ENCODE measurements around the gene CD300A.

CD300A gene

GRCh38 chr17:74466111-74466827 lies at the start of gene CD300A:
Gene CD300A, plus strand, starts transcription at chr17:74466634. Its CDS starts 70 bp downstream, at chr17:74466704.
- peak; percentile 64 for DNase-seq

DNA sequence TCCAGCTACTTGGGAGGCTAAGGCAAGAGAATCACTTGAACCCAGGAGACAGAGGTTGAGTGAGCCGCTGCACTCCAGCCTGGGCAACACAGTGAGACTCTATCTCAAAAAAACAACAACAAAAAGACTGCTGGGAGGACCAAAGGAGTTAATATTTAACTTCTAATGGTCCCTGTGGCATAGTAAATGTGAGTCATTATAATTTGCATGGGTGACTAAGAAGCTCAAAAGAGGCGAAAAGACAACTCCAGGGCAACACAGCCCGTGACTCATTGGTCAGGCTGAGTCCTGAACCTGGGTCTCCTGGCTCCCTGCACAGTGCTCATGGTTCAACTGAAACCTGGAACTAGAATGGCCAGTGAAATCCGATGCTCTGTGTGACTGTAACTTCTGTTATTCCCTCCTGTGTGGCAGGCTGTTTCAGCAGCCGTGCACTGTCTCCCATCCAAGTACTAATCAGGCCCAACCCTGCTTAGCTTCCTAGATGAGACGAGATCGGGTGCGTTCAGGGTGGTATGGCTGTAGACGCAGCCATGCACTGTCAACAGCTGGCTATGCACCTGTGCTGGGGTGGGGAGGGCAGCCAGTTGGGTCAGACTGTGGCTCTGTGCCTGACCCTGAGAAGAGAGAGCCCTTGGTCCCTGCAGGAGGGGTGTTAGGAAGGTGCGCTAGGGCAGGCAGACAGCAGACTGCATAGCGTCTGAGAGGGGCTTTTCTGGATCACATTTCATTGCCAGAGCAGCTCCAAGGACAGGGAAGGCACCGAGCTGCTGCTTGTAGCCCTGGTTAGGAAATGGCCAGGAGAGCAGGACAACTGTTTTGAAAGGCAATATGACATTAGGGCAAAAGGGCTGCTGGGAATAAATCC lies 49.0 kb upstream of the CD300A start:
- no peak for DNase-seq

GRCh38 chr17:74419928-74420411 lies 46.5 kb upstream of the CD300A start:
- DNase-seq: no peak

DNA sequence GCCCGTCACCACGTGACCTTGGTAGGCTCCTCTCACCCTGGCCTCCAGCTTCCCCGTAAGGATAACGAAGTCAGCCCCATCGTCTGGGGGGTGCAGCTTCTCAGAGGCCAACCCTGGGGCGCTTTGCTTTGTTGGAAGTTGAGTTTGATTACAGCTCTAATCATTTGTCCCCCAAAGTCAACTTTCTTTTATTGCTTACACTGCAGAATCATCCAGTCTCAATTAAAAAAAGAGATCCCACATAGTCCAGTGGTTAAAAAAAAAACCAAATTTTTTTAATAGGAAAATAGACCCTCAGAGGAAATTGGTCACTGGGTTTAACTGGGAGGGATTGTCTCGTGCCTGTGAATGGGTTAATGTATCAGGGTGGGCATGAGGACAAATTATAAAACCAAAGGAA lies 42.3 kb upstream of the CD300A start:
- DNase-seq: no peak

- DNase-seq: peak; percentile 85
Measured at GRCh38 chr17:74424657-74425056, 41.8 kb upstream of the CD300A start.

DNA sequence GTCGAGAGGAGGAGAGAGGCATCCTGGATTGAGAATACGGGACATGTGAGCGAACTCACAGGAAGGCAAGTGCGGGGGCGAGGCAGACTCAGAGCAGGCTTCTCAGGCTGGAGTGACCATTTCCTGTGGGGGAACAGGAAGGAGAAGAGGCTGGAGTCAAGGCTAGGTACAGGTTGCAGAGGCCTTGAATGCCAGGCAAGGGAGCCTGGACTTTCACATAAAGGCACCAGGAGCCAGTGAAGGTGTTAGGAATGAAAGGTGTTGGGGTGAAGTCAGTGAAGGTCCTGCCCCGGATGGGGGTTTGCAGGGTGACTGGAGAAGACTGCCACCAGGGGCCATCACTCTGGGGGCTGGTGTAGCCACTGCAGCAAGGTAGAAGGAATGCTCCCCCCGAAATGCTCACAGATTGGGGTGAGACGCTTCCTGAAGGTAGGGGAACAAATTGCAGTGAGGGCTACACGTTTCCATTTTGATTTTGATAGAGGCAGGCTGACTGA lies 39.8 kb upstream of the CD300A start:
- no peak for DNase-seq

DNA sequence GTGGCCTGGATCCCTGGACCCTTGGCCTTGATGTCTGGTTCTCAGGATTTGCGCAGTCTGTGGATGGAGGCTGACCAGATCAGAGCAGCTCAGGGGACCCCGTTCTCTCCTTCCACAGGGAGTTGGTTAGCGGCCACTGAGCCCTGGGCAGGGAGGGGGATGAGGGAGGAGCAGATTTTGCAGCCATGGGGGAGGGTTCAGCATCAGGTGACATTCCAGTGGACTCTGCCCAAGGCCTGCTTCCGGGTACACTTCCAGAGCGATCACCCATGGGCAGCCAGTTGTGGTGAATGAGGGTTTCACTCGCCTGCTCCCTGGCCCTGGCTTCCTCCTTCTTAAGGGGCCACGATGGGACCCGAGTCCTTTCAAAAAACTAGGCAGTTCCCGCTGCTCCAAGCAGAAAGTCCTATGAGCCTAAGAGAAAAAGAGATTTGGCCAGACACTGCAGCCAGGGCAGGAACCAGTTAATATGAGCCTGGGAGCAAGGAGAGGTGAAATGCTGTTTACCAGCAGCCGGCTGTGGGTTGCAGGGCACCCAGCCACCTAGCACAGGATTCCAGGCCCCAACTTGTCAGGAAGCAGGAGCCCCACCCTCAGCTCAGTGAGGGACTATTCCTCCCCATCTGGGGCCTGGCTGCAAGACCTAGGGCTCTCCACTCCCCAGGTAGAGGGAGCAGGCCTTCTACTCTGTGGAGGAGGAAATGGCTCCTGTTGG lies 39.2 kb upstream of the CD300A start:
- DNase-seq: no peak

GRCh38 chr17:74427763-74428153 lies 38.7 kb upstream of the CD300A start:
- no peak for DNase-seq

GRCh38 chr17:74429604-74430384 lies 36.6 kb upstream of the CD300A start:
- DNase-seq: no peak

GRCh38 chr17:74430385-74430705 lies 36.1 kb upstream of the CD300A start:
- DNase-seq: no peak

GRCh38 chr17:74430706-74431567 lies 35.5 kb upstream of the CD300A start:
- DNase-seq: peak; percentile 82

GRCh38 chr17:74431568-74432423 lies 34.6 kb upstream of the CD300A start, which contains the start of gene GPRC5C:
Gene GPRC5C, plus strand, starts transcription at chr17:74432088. Its CDS starts 7,689 bp downstream, at chr17:74439777.
- DNase-seq: peak; percentile 84

DNA sequence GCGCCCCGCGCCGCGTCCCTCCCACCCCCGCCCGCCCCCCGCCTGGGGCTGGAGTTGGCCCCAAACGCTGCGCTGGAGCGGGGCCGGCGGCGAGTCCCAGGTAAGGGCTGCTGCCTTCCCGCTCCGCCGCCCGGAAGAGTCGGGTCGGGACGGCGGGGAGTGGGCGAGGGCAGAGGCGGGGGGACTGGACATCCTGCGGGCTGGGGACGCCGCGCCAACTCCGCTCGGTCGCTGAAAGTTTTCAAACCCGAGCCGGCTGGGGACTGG lies 34.1 kb upstream of the CD300A start:
- DNase-seq: no peak

GRCh38 chr17:74432766-74433391 lies 33.6 kb upstream of the CD300A start:
- DNase-seq: no peak

DNA sequence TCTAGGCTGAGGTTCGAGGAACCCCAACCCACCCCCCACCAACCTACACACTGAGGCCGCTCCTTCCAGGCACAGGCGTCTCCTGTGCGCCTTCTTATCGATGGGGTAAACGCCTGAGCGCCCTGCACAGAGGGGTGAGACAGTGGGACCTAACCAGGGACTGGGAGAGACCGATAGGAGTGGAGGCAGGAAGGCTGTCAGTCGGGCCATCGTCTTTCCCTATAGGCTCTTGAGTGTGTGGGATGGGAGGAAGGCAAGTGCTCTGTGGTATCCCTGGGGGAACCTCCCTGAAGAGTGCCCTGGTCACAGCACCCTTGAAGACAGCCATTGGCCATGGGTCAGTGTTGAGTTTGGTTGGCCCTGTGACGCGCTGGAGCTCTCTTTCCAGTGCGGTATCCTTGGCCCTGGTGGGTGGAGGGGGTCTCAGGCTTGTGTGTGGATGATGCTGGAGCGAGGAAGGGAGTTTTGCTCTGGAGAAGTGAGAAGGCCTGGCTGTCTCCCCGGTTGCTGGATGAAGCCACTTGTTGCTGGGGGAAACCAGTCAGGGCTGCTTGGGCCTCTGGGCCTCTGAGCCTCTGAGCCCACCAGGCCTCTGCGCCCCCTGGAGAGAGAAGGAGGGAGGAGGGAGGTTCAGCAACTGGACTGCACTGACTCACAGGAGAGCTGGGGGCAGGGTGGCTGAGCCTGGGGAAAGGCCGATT lies 32.9 kb upstream of the CD300A start:
- DNase-seq: peak; percentile 59

DNA sequence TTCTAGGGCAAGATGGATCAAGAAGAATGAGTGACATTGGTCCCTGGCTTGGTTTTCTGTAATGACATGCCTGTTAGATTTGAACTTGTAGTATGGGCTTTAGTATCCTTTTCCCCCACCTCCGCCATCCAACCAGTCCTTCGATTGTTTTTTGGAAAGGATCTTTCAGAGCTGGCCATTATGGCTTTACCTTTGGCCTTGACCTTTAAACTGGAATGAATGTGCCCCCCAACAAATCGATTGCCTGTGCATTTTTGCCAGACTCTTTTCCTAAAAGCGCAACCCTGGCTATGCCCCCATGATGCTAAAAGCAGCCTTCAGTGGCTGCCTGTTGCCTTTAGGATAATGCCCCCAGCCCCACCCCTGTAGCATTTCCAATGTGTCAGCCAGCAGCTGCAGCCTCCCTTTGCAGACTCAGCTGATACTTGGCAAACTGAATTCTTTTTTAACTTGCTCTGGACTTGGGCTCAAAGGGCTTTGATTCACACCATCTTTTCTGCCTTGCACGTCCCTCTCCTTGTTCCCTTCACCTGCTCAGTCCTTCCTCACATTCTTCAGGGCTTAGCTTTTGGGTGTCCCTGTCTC lies 30.6 kb upstream of the CD300A start:
- DNase-seq: peak; percentile 51

GRCh38 chr17:74437702-74438101 lies 28.7 kb upstream of the CD300A start:
- no peak for DNase-seq

- DNase-seq: no peak
Measured at GRCh38 chr17:74439691-74440567, 26.5 kb upstream of the CD300A start.

Measured in femur (tissue), 1 donor.